Endometrial microvascular endothelial cells (primary cell): ENCODE measurements around the gene LPP. TPM values are rescaled to one million over a fixed set of nuclear protein-coding genes. Genes with fewer than 3 reads are reported as not detected.

ENCODE experiments used
- in situ Hi-C: cut with HindIII; loops from 2 replicates; pipeline ENCODE4 v1.10.0; 2017; ENCODE audit warnings: low sequenced_read_pairs, low pct_unique_long_range_greater_than_20kb; ENCODE audit errors: inconsistent ontology term
- total RNA-seq: library from RNA; depleted of rRNA; stranded (reverse); fragments of >200 nt; gene quantifications from one replicate; pipeline ENCODE4 v1.2.3, GENCODE V29; 2015; ENCODE audit errors: inconsistent ontology term

The LPP gene
- total RNA-seq, 1 donor from 2014 or later = 43.2 TPM

DNA sequence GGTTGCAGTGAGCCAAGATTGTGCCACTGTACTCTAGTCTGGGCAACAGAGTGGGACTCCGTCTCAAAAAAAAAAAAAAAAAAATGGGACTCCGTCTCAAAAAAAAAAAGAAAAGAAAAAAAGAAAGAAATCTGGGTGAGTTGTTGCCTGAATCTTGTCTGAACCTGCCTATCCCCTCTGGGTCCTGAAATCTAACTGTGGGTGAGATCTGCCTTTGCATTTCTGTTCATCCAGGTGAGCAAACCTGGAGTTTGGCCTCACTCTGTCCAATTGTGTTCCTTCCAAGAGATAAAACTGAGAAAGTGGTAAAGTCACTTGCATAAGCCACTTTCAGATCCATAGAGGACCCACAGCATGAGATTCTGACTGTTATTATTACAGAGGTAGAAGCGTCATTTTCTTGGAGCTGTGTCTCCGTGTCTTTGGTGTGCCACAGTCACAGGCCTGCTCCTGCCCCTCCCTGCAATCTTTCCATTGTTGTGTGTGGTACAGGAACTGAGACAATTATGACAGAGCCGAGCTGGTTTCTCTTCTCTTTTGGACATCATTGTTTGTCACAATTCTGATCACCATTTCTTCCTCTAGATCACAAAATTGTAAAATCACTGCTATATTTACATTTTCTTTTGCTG, 235.9 kb downstream of the LPP start:
- in situ Hi-C loops = no loop called here

DNA sequence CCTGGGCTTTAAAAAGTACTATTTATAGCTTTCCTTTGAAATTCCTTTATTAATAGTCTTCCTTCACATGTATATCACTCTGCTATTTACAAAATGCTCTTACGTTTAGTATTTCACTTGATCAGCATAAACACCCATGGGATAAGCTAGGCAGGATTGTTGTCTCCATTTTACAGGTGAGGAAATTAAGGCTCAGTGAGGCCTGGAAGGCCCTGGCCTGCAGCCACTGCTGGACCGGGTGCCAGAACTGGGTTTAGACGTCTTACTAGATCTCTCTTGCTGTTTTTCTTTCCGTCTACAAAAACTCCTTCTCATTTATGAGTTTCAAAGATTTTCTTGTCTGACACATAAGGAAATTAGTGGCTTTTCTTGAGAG, 236.4 kb downstream of the LPP start:
- in situ Hi-C loops = no loop called here

DNA sequence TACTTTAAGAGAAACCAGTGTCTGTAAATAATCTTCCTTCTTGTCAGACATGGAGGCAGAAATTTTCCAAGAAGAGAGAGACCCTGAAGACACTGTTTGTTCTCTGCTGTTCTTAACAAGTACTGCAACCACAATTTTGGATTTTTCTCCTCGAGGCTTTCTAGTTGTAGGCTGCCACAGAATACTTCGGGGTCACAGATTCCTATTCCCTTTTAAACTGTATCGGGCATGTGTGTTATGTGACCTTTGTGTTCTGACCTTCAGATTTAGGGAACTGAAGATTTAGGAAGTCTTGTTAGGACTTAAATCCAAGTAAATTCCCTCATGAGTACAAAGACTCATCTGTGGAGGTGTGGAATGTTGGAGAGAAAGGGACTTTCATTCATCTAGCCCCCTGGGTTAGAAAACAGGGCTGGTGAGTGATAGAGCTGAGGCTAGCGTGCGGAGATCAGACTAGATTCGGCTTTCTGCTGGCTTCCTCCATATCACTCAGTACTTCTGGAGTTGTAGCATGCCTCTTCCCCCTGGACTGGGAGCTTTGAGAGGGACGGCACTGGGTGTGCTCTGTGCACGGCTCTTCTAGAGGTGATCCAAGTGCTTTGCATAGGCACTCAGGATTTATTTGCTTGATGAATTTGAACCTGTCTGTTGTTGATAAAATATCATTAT, 237.0 kb downstream of the LPP start:
- in situ Hi-C loops = no loop called here

DNA sequence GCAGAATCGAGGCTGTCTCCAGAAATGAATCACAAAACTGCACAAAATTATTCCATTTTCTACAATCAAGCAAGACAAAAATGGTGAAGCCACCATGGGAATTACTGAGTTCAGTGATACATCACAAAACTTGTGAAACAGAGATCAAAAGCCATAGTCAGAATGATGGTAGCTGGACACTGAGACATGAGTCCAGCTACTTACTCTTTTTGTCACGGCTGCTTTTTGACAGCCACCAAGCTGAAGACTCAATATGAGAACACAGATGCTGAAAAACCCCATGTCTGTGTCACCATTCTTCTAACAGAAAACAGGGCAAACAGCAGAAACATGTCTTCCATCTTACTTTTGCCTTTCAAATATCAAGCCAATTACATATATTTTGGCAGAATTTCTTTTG, 237.6 kb downstream of the LPP start:
- in situ Hi-C loops = no loop called here

DNA sequence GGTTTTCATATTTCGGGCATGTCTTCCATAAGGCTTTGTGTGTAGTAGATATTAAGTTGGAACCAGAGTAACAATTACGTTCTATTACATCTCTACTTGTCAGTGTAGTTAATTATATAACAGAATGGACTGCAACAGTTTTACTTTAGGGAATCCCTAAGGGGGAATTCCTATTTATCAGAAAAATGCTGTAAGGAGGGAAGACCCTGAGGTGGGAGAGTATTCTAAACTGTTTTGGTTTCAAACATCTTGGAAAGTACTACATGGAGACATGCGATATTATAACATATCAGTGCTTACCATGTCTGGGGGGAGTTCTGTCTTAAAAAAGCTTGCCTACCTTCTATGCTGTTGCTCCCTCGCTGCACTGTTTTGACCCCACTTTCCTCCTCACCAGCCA, 238.1 kb downstream of the LPP start:
- in situ Hi-C loops = no loop called here

DNA sequence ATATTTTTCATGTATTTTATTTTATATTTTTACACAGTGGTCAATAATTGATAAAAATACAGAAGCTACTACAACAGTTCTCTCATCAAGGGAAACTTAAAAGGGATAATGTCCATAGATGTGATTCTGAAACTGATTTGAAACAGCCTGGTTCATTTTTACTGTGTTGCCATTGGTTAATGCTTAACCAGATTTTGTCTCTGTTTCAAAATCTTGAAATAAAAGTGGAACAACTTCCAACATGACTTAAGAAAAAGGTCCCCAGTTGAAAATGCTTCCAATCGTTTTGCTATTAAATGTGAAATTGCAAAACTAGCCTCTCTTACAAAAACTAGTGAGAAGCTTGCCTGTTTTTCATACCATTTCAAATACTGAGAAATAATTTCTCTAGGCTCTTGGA, 240.7 kb downstream of the LPP start:
- in situ Hi-C loops = no loop called here

DNA sequence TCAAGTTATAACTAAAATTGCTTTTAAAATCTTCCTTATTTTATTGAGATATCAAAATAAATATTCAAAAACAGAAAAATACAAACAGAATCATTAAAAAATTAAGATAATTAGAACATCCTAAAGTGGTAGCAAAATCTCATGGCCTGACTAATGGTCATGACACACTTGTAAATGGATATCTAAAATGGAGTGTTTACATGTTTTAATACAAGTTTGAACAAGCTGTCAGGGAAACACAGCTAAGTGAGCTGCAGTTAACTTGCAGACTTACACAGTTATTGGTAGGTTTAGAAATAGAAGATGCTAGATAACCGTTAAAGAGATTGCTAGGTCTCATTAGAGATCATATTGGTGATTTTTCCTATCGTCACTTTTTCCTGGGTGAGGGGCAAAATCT, 242.3 kb downstream of the LPP start:
- in situ Hi-C loops = no loop called here

DNA sequence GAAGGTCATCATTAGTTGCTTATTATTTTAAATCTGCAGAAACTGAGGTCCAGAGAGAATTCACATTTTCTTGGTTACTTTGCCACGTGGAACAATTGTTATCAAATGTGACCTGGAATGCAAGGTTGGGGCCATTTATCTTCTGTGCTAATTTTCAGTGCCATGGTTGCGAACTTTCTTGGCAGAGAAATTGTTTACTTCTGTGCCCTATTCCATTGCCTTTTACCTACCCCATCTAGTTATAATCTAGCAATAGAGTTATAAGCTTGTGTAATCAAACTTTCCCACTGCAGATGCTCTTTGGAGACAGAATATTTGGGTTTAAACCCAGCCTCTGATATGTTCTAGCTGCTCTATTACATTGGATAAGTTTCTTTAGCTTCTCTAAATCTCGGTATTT, 242.9 kb downstream of the LPP start:
- in situ Hi-C loops = no loop called here

DNA sequence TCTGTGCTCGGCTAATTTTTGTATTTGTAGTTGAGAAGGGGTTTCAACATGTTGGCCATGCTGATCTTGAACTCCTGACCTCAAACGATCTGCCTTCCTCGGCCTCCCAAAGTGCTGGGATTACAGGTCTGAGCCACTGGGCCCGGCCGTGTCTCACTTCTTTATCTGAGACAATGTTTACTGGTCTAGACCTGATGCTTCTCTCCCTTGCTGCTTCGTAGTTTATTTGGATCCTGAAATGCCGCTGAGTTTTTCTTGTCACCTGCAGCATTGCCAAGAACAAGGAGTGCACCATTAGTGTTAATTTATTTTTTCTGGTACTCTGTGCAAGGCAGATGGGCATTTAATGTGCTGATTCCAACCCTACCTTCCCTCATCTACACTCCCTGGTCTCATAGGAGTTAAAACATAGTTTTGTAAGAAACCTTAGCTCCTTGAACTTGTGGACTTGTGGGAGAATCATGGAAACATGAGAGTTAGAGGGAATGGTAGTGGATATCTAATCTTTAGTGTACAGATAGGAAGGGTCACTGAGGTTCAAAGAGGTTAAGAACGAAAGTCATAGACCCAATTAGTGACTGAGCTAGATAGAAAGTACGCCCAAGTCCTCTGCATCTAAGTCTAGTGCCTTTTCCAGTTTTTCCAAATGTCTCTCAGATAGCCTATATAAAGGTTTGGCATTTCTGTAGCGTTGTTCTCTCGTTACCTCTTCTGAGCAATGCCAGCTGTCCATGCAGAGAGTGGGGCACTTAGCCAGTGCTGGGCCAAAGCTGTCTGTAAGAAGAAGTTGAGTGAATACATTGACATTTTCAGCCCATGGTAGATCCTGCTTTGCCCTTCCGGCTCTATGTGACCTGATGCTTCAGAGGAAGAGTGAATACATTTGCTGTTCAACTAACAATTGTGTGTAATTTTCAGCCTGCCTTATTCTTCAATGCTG, 244.1 kb downstream of the LPP start:
- in situ Hi-C loops = no loop called here

DNA sequence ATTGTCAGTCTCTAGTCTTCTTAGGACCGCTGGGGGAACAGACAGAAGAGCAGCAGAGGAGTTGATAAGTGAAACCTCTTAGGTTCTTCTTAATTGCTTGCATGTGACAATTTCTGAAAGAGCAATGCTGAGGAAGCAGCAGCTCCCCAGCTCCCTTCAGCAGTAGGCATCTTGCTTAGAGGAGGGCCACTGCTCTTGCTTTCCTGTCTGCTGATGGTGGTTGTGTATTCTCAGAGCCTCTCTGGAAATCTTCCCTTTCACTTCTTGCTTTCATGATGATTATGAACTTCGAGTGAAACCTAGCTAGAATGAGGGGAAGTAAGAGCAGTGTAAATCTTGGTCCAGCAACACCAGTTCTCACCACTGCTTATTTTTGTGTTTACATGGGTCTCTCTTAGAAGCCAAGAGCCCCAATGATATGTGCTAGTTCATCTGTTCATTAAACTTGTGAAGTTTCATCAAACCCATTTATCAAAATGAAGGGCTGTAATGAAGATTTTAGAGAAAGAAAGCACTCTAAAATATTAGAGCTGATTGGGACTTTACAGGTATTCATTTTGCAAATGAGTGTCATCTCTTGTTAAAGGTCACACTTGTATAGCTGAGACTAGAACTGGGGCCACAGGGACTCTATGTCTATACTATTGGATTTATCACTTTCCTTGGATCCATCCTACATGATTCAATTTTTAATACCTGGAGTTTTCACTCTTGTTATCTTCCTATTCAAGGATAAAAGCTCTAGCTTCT, 246.7 kb downstream of the LPP start:
- in situ Hi-C loops = no loop called here

DNA sequence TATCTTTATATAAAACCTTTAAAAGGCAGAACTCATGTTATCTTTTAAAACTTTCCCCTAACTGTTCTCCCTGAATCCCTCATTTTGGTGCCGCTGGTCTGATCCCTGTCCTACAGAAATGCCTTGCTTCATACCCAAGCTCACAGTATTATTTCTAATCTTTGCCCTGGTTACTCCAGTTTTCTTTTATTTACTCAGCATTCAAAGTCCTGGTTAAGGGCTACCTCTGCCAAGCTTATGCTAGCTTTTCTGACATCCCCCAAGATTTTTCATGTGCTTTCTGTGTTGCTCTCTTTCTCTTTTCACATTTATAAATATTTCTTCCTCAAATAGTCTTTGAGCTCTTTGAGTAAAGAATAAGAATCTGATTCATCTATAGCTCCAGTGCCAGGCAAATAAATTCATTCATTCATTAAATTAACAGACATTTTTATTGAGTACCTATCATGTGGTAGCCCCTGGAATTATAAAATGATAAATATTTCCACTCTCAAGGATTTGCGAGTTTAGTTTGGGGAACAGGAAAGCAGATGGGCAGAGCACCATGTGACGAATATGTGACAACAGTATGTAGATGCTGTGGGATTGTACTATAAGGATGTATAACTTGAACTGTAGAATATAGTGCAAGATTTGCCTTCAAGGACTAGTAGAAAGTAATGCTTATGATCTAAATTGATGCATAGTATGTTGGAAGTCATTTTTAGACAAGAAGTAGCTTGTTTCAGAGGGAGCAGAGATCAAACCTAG, 247.5 kb downstream of the LPP start:
- in situ Hi-C loops = no loop called here

DNA sequence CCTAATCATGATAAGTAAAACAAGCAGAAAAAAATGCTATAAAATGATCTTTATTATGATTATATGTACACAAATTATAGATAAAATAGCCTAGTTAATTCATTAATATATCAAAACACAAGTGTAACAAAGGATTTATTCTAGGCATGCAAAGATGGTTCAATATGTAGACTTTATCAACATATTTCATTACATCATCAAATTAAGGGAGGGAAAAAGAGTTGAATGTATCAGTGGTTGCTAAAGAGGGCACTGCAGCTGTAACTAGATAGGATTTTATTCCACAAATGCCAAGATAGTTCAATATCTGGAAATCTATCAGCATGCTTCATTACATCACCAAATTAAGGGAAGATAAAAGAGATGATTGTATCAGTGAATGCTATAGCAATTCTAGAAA, 248.3 kb downstream of the LPP start:
- in situ Hi-C loops = no loop called here

DNA sequence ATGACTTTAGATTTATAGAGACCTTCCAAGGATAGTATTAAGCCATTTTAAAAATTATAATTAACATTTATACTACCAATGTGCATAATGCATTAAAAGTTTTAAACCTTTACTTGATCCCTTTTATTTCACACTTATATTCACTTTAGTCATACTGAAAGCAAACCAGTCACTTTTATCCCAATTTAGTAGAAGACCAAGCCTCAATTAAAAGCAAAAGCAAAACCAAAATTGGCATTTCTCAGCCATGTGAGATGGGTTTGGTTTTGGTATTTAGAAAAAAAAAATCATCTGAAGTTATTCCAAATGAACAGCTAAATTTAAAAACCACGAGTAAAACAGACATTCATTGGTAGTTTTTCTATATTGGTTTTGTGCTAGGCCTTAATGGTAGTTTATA, 249.4 kb downstream of the LPP start:
- in situ Hi-C loops = no loop called here

DNA sequence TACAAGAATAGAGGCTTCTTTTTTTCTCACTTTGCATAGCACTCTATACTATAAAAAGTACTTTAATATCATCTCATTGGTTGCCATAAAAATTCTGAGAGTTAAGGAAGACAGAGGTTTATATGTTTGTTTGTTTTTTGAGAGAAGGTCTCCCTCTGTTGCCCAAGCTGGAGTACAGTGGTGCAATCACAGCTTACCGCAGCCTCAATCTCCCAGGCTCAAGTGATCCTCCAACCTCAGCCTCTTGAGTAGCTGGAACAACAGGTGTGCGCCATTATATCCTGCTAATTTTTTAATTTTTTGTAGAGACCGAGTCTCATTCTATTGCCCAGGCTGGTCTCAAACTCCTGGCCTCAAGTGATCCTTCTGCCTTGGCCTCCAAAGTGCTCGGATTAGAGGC, 250.2 kb downstream of the LPP start:
- in situ Hi-C loops = no loop called here

DNA sequence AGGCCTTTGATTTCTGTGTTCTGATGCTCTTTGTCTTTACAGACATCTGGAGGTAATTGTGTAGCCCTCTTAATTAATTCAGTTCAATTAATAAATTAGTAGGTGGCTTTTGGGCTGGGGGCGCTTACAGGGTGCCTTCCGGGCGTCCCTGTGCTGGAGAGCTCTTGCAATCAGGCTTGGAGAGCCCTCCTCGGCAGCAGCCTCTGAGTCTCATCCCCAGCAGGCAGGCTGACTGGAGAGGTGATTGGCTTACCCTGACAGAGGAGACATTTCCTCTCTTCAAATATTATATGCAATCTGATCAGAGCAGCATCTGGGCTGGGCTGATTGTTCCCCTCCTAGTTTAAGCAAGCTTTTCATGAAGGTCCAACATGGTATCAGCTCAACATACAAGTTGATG, 250.7 kb downstream of the LPP start:
- in situ Hi-C loops = no loop called here

DNA sequence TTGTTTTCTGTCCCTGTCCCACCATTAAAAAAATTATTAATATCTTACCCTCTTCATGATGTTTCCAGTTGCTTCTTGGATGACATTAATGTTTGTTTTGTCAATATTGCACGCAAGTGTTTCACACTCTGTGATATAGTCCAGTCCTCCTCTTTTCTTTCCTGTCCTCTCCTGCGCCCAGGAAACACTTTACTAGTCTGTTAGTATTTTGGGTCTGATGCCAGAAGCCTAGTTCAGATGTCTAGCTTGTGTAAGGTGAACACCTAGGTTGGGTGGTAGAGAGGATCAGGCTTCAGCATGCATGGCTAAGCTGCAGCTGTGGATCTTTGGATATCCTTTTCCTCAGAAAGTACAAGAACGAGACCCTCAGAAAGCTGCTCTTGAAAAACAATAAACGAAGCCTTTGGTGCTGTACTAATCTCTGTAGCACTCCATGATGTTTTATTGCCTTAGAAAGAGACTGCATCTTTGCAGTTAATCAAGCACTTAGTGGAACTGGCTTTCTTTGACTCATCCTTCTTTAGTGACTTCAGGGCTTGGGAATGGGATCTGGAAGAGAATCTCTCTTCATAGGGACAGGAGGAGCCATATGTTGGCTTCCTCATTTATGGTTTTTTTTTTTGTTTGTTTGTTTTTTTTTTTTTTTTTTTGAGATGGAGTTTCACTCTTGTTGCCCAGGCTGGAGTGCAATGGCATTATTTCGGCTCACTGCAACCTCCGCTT, 253.4 kb downstream of the LPP start:
- in situ Hi-C loops = no loop called here

DNA sequence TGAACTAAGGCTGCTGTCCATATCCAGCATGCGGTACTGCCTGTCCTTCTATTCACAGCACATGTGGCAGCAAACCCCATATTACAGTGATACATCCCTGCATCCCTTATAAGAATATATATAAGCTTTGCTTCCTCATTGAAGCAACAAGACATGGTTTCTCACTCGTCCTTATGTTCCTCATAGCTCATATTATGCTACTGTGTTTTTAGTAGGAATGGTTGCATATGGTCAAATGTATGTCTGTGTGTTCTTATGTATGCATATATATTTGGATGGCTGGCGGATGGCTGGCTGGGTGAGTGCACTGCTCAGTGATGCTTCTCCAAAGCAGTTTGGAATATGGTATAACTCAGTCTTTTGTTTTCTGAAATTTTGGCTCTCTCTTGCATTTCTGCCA, 254.9 kb downstream of the LPP start:
- in situ Hi-C loops = no loop called here

DNA sequence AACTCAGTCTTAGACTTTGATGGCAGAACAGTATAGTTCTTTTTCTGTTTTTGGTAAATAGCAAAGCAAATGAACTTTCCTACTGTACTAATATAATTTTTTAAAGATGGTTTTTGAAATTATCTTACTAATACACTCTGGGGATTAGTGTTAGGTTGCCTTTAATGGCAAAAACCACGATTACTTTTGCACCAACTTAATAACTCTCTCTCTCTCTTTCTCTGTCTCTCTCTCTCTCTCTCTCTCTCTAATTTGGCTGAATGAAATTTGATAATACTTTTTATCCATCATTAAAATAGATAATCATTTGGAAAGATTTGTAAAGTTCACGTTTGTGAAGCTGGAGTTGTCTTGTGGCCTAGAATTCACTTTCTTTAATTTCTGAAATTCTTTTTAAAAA, 257.8 kb downstream of the LPP start:
- in situ Hi-C loops = no loop called here
